Stomach (tissue), 9 donors: ENCODE measurements around the gene NCAPD2. TPM values are rescaled to one million over a fixed set of nuclear protein-coding genes. Genes with fewer than 3 reads are reported as not detected.

Source experiments
- DNase-seq, 2 donors: peaks; one replicate each; pipeline versions ENCODE4 v3.0.0 to v3.0.0-alpha.2; 2013 to 2019
- H3K27ac ChIP-seq, 5 donors: fragments of 200-600 bp in 4 of 5; sonication (generic) in 4 of 5; one replicate each; pipeline ENCODE4 v1.5.1; 2013 to 2019; ENCODE audit warnings: mild to moderate bottlenecking in 1 of 5, moderate library complexity in 1 of 5
- H3K27me3 ChIP-seq, 3 donors: fragments of 200-600 bp; sonication (generic); one replicate each; pipeline ENCODE4 v1.5.1; 2017 to 2019; ENCODE audit warnings: mixed run types in 1 of 3
- H3K36me3 ChIP-seq, 4 donors: fragments of 200-600 bp; sonication (generic); 1 replicate in 3 of 4; 2 replicates in 1 of 4; pipeline ENCODE4 v1.5.1; 2016 to 2019
- H3K4me1 ChIP-seq, 4 donors: fragments of 200-600 bp; sonication (generic); one replicate each; pipeline ENCODE4 v1.5.1; 2016 to 2019
- H3K4me3 ChIP-seq, 4 donors: fragments of 200-600 bp; sonication (generic) in 3 of 4; one replicate each; pipeline ENCODE4 v1.5.1; 2016 to 2019; ENCODE audit warnings: mild to moderate bottlenecking in 1 of 4
- H3K9me3 ChIP-seq, 4 donors: fragments of 200-600 bp; sonication (generic); one replicate each; pipeline ENCODE4 v1.5.1; 2016 to 2019
- CTCF ChIP-seq, 7 experiments: fragments of 450-650 bp in 4 of 7; fragments of 200-600 bp in 3 of 7; sonication (generic) in 3 of 7; IDR thresholded peaks; one replicate each; pipeline ENCODE4 v1.5.1; 2016 to 2019; ENCODE audit warnings: antibody characterized with exemption in 7 of 7, control low read depth in 2 of 7, mild to moderate bottlenecking in 1 of 7
- EP300 ChIP-seq: sonication (generic); formaldehyde crosslinking; IDR thresholded peaks from one replicate; pipeline ENCODE4 v1.6.1; 2017; ENCODE audit warnings: antibody characterized with exemption
- POLR2A ChIP-seq, 4 donors: fragments of 450-650 bp; IDR thresholded peaks; one replicate each; pipeline ENCODE4 v1.6.1; 2016; ENCODE audit warnings: antibody characterized with exemption in 4 of 4, control low read depth in 2 of 4, mild to moderate bottlenecking in 1 of 4, moderate library complexity in 1 of 4
- POLR2AphosphoS5 ChIP-seq, 3 donors: sonication (generic); formaldehyde crosslinking; IDR thresholded peaks; one replicate each; pipeline ENCODE4 v1.6.1; 2016; ENCODE audit warnings: antibody characterized with exemption in 3 of 3
- WGBS, 5 donors: extraction: QIAGEN DNeasy Blood & Tissue Kit in 3 of 5; methylation state at CpG; one replicate each; pipeline versions ENCODE4 v1.1.5 to v1.1.7; 2013 to 2018; 5-methylcytosine and 5-hydroxymethylcytosine counted together
- intact Hi-C: fragments of 100-400 bp; cut with DNase I; formaldehyde crosslinking; loops from one replicate; pipeline ENCODE4 v1.15.1; 2023; ENCODE audit warnings: low total_unique reads
- polyA plus RNA-seq, 3 donors: library from polyadenylated mRNA; stranded (reverse); fragments of 200-250 nt; gene quantifications; one replicate each; pipeline ENCODE4 v1.2.3, GENCODE V29; 2013
- total RNA-seq, 5 donors: library from RNA; depleted of rRNA; stranded (reverse); fragments of >200 nt; gene quantifications; one replicate each; pipeline versions ENCODE4 v1.1.0 to v1.2.3, GENCODE V29; 2014 to 2016
- donor health status: healthy with polysubstance abuse.
- donor health status: Bipolar disorder and iron deficiency.
- donor health status: healthy.

Gene NCAPD2
- total and polyA plus RNA-seq, 8 donors: 8.3 to 105 (median 17.6) TPM

- DNase-seq: no peak
- 89 to 94% (median 91%) methylated on average over 7 of the region's 7 CpGs for WGBS, 5 donors
- no peak overlapping the region for H3K27ac ChIP-seq
- no peaks in the 10 kb centered on the region for H3K9me3 ChIP-seq
- peaks cover 93 to 100% (median 100%) of the 10 kb centered on the region in 4 donors for H3K36me3 ChIP-seq
- TF ChIP-seq CTCF (IDR thresholded peaks at IDR 0.05) (no peak), POLR2A (IDR thresholded peaks at IDR 0.05) (no peak), POLR2AphosphoS5 (IDR thresholded peaks at IDR 0.05) (no peak), EP300 (no peak)
- H3K4me3 ChIP-seq: no peak overlapping the region
- H3K27me3 ChIP-seq: no peaks in the 10 kb centered on the region
- no peaks in the 10 kb centered on the region for H3K4me1 ChIP-seq
- intact Hi-C loops: no loop called here
Observed at GRCh38 chr12:6526201-6526600, 32.3 kb downstream of the NCAPD2 start.

GRCh38 chr12:6526766-6527525 is 33.0 kb downstream of the NCAPD2 start:
- H3K4me3 ChIP-seq: no peak overlapping the region
- H3K27me3 ChIP-seq: no peaks in the 10 kb centered on the region
- peaks cover 0 to 5% (median 3%) of the 10 kb centered on the region in 4 donors for H3K4me1 ChIP-seq
- peaks cover 90 to 99% (median 97%) of the 10 kb centered on the region in 4 donors for H3K36me3 ChIP-seq
- no peak overlapping the region for H3K27ac ChIP-seq
- TF ChIP-seq CTCF (IDR thresholded peaks at IDR 0.05) (no peak), EP300 (no peak), POLR2A (IDR thresholded peaks at IDR 0.05) (no peak), POLR2AphosphoS5 (IDR thresholded peaks at IDR 0.05) (no peak)
- H3K9me3 ChIP-seq: no peaks in the 10 kb centered on the region
- intact Hi-C loops: no loop called here
- 84 to 95% (median 89%) methylated on average over 19 of the region's 19 CpGs for WGBS, 5 donors
- no peak for DNase-seq

- Histone ChIP-seq H3K27ac (no peak overlapping the region), H3K36me3 (peaks cover 83 to 91% (median 90%) of the 10 kb centered on the region in 4 donors), H3K4me1 (peaks cover 5 to 12% (median 10%) of the 10 kb centered on the region in 4 donors), H3K4me3 (no peak overlapping the region), H3K9me3 (no peaks in the 10 kb centered on the region), H3K27me3 (no peaks in the 10 kb centered on the region)
- TF ChIP-seq CTCF (IDR thresholded peaks at IDR 0.05) (no peak), POLR2A (IDR thresholded peaks at IDR 0.05) (no peak), POLR2AphosphoS5 (IDR thresholded peaks at IDR 0.05) (no peak), EP300 (no peak)
- intact Hi-C loops: no loop called here
- no peak for DNase-seq
- 89 to 96% (median 92%) methylated on average over 4 of the region's 4 CpGs for WGBS, 5 donors
Observed at GRCh38 chr12:6527711-6528110, 33.8 kb downstream of the NCAPD2 start.

GRCh38 chr12:6528539-6529235 is 34.8 kb downstream of the NCAPD2 start:
- intact Hi-C loops: no loop called here
- H3K4me1 ChIP-seq: peaks cover 15 to 22% (median 19%) of the 10 kb centered on the region in 4 donors
- WGBS, 5 donors: 86 to 94% (median 90%) methylated on average over 17 of the region's 17 CpGs
- peaks cover 76 to 82% (median 80%) of the 10 kb centered on the region in 4 donors for H3K36me3 ChIP-seq
- DNase-seq: no peak
- no peak for TF ChIP-seq POLR2AphosphoS5 (IDR thresholded peaks at IDR 0.05)
- TF ChIP-seq POLR2A (IDR thresholded peaks at IDR 0.05): no peak
- TF ChIP-seq CTCF (IDR thresholded peaks at IDR 0.05): no peak
- TF ChIP-seq EP300: no peak
- no peaks in the 10 kb centered on the region for H3K27me3 ChIP-seq
- H3K4me3 ChIP-seq: no peak overlapping the region
- no peak overlapping the region for H3K27ac ChIP-seq
- H3K9me3 ChIP-seq: no peaks in the 10 kb centered on the region
